ENCODE results near the gene CTNNA3.
A peak's percentile ranks its signal among the peaks of the same experiment; 100 is the strongest.

Gene CTNNA3

DNA sequence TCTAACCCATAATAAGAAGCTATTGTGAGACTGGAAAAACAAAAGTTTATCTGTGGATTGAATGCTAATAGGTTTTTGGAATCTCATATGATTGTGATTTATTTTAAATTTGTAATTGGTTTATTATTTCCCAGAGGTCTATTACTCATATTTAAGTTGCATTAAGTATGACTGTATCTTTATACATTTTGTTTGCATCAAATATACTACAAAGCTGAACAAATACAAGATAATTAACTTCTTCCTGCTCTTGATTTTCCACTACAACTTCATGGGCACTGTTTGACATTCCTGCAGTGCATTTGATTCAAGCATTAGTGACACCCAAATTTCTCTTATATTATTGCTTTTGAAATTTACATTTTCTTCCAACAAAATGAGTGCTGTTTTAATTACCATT is 1073.9 kb downstream of the CTNNA3 start:
- TF ChIP-seq, protein P1, sequence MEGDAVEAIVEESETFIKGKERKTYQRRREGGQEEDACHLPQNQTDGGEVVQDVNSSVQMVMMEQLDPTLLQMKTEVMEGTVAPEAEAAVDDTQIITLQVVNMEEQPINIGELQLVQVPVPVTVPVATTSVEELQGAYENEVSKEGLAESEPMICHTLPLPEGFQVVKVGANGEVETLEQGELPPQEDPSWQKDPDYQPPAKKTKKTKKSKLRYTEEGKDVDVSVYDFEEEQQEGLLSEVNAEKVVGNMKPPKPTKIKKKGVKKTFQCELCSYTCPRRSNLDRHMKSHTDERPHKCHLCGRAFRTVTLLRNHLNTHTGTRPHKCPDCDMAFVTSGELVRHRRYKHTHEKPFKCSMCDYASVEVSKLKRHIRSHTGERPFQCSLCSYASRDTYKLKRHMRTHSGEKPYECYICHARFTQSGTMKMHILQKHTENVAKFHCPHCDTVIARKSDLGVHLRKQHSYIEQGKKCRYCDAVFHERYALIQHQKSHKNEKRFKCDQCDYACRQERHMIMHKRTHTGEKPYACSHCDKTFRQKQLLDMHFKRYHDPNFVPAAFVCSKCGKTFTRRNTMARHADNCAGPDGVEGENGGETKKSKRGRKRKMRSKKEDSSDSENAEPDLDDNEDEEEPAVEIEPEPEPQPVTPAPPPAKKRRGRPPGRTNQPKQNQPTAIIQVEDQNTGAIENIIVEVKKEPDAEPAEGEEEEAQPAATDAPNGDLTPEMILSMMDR (IDR thresholded peaks at IDR 0.05; ENCODE audit: control insufficient read depth, extremely low read depth, insufficient read depth), result no peak
- no peak for DNase-seq (ENCODE audit: low read depth)
- H3K4me3 ChIP-seq (ENCODE audit: low read depth, low read length), result no peak overlapping the region

DNA sequence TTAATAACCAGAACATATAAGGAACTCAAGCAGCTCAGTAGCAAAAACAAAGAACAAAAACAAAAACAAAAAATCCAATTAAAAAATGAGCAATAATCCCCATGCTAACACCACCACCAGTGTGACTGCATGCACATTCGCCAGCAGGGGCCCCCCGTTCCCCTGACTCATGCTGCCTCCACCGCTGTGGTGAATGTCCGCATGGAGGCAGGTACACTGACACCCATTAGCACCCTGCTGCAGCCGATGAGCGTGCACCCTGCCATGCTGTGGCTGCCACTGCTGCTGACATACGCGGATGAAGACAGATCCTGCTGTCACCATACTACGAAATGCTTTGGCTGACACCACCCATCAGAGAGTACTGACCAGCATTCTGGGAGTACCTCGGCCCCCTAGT is 1091.8 kb downstream of the CTNNA3 start:
- no peak for DNase-seq (ENCODE audit: low read depth)
- TF ChIP-seq, protein P1 (IDR thresholded peaks at IDR 0.05; ENCODE audit: control insufficient read depth, extremely low read depth, insufficient read depth), result peak; percentile 40
- no peak overlapping the region for H3K4me3 ChIP-seq (ENCODE audit: low read depth, low read length)

DNA sequence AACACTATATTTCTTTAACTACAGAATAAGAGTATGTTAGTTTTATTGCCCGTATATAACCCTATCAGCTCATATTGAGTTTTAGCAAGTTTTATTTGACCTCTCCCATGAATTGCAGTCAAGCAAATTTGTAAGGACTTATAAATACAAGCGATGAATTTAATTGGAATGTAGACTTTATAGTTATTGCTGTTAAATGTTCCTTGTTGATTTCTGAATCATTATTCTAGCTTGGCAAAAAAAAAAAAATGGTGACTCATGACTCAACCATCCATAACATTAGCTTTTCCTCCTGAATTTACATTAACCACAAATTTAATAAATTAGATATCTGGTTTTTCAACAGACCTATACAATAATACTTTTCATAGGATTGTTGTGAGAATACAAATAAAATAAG is 1104.1 kb downstream of the CTNNA3 start:
- H3K4me3 ChIP-seq (ENCODE audit: low read depth, low read length), result no peak overlapping the region
- TF ChIP-seq, protein P1 (IDR thresholded peaks at IDR 0.05; ENCODE audit: control insufficient read depth, extremely low read depth, insufficient read depth), result no peak
- DNase-seq (ENCODE audit: low read depth), result no peak

DNA sequence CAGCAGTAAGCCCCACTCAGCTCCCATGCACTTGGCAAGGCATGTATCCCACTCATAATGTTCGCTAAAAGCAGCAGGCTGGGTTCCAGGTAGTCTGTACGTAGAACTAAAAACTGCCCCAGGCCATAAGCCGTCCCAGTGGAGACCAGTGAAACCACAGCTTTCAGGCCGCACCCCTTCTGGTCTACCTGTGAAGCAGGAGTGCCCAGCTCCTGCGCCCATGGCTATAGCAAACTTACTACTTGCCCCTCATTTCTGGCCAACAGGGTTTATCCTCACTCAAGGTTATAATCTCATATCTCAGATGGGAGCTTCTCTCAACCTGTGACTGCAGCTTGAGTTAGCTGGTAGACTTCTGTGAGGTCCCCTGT is 1108.3 kb downstream of the CTNNA3 start:
- no peak overlapping the region for H3K4me3 ChIP-seq (ENCODE audit: low read depth, low read length)
- TF ChIP-seq, protein P1 (IDR thresholded peaks at IDR 0.05; ENCODE audit: control insufficient read depth, extremely low read depth, insufficient read depth), result no peak
- no peak for DNase-seq (ENCODE audit: low read depth)

DNA sequence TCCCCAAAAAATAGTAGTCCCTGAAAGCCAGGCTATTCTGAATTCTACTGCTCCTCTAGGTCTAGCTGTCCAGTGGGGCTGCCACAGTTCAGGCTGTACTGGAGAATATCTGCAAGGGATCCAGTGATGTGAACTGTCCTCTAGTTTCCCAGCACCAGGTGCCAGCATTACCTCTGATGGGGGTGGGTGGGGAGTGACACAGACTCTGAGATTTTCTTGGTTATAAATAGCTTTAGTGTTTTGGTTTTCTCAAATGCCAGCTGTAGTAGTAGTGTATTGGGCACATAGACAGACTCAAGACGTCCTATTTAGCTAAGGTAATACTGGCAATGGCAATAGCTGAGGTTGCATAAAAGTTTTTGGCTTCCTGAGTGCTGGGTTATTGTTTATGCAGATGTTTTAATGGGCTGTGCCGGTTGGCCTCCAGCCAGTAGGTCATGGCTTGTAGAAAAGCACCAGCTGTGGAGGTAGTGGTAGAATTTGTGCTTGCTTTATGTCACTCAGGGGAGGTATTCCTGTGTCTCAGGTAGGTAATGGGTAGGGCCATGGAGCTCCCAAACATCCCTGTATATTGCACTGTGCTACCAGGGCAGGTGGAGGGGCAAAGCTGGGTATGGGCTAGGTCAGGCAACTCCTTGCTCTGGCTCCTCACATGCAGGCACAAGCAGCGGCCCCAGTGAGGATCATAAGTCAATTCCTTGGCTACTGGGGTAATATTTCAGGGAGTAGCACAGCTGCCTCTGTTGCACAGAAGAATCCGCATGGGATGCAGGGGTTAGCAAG is 1108.9 kb downstream of the CTNNA3 start:
- TF ChIP-seq, protein P1 (IDR thresholded peaks at IDR 0.05; ENCODE audit: control insufficient read depth, extremely low read depth, insufficient read depth), result no peak
- no peak for DNase-seq (ENCODE audit: low read depth)
- no peak overlapping the region for H3K4me3 ChIP-seq (ENCODE audit: low read depth, low read length)

DNA sequence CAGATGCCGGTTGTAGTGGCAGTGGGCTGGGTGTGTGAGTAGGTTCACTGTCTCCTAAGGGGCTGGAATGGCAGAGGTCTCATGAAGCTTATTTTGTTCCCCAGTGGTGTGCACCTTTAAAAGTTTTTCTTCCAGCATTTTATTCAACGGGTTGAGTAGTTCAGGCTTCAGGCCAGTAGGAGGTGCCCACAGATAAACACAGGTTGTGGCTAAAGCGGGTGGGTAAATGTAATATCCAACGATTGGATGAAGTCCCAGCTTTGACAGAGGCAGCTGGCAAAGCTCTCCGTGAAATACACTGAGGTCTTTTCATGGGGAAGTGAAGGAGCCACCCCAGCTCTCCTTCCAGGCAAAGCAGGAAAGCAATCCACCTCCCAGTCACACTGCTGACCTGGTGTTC is 1109.9 kb downstream of the CTNNA3 start:
- no peak overlapping the region for H3K4me3 ChIP-seq (ENCODE audit: low read depth, low read length)
- no peak for DNase-seq (ENCODE audit: low read depth)
- TF ChIP-seq, protein P1 (IDR thresholded peaks at IDR 0.05; ENCODE audit: control insufficient read depth, extremely low read depth, insufficient read depth), result peak; percentile 74

All from LNCaP clone FGC (cell line).